K562 (cell line): Measurements from ENCODE around the gene NTF4. TPM values are rescaled to one million over a fixed set of nuclear protein-coding genes. Genes with fewer than 3 reads are reported as not detected.

ENCODE experiments used
- ATAC-seq: fragments of 200-7000 bp; cut with Tn5 transposase; 3 replicates; pipeline ENCODE4 v1.9.1; 2020; ENCODE audit warnings: moderate library complexity
- Bru-seq: library from RNA; stranded (reverse); fragments of 400-500 nt; gene quantifications from one replicate; lab custom pipeline; 2021; lab: Mats Ljungman, UMichigan
- BruChase-seq, 2 experiments: library from RNA; stranded (reverse); fragments of 400-500 nt; gene quantifications; one replicate each; lab custom pipeline; 2021; lab: Mats Ljungman, UMichigan
- BruUV-seq: library from RNA; stranded (reverse); fragments of 400-500 nt; replicated peaks from 2 replicates; lab custom pipeline; 2021; lab: Mats Ljungman, UMichigan
- CTCF ChIA-PET: fragments of 300-600 bp; formaldehyde crosslinking; extraction: SDS; loops from one replicate; lab custom pipeline; 2021; ENCODE audit warnings: low intra/inter-chr PET ratio; lab: Yijun Ruan, JAX
- POLR2A ChIA-PET: fragments of 300-600, 350-650 bp; sonication (Branson Sonifier 250); formaldehyde crosslinking; extraction: SDS; loops from one replicate; lab custom pipeline; 2021; ENCODE audit warnings: antibody characterized with exemption, inconsistent platforms; lab: Yijun Ruan, JAX
- DNase-seq, 4 experiments: peaks; one replicate each; pipeline versions ENCODE4 v3.0.0 to v3.0.0-alpha.2; 2011 to 2018; ENCODE audit warnings: low spot score in 3 of 4, mixed read lengths in 3 of 4; ENCODE audit errors: extremely low read depth in 1 of 4
- FAIRE-seq: peaks from 2 replicates; lab custom pipeline; 2011; peaks lifted over from hg19 to GRCh38; lab: Jason Lieb, UNC
- H2AFZ ChIP-seq: 2 replicates; pipeline ENCODE4 v1.6.0; 2011; ENCODE audit warnings: low read depth, low read length, control low read depth, inconsistent platforms
- H3K27ac ChIP-seq: fragments of 200-600 bp; 3 replicates; pipeline ENCODE4 v1.8.0; 2011; ENCODE audit warnings: low read depth, mild to moderate bottlenecking, control low read depth, inconsistent platforms, low read length, moderate library complexity, mixed read lengths; ENCODE audit errors: extremely low read depth
- H3K27me3 ChIP-seq, 2 experiments: fragments of 300-600 bp in 1 of 2; 2 replicates in 1 of 2; 3 replicates in 1 of 2; pipeline versions ENCODE4 v1.6.0 to v1.8.0; 2011; ENCODE audit warnings: inconsistent platforms in 2 of 2, low read length in 2 of 2, mild to moderate bottlenecking in 1 of 2, mixed read lengths in 1 of 2, moderate library complexity in 1 of 2; ENCODE audit not compliant: control insufficient read depth in 2 of 2, insufficient read depth in 2 of 2
- H3K36me3 ChIP-seq: fragments of 300-600 bp; 3 replicates; pipeline ENCODE4 v1.8.0; 2011; ENCODE audit warnings: mild to moderate bottlenecking, low read length, inconsistent platforms; ENCODE audit not compliant: control insufficient read depth, insufficient read depth
- H3K4me1 ChIP-seq, 2 experiments: fragments of 200-600 bp in 1 of 2; replicated peaks in 1 of 2; 2 replicates in 1 of 2; 3 replicates in 1 of 2; pipeline versions ENCODE4 v1.5.1 to v1.8.0; 2011; ENCODE audit warnings: inconsistent platforms in 2 of 2, low read length in 2 of 2, mild to moderate bottlenecking in 1 of 2, mixed read lengths in 1 of 2, moderate library complexity in 1 of 2; ENCODE audit not compliant: control insufficient read depth in 2 of 2, insufficient read depth in 2 of 2
- H3K4me2 ChIP-seq: 2 replicates; pipeline ENCODE4 v1.6.1; 2011; ENCODE audit warnings: low read length, control low read depth, inconsistent platforms, mixed read lengths; ENCODE audit not compliant: insufficient read depth
- H3K4me3 ChIP-seq: fragments of 200-600 bp; sonication (generic), shearing (Covaris generic); 2 replicates; pipeline ENCODE4 v1.5.1; 2016; ENCODE audit warnings: control low read depth, inconsistent platforms
- H3K79me2 ChIP-seq: fragments of 200-600 bp; 3 replicates; pipeline ENCODE4 v1.8.0; 2011; ENCODE audit warnings: low read length, inconsistent platforms; ENCODE audit not compliant: control insufficient read depth, insufficient read depth
- H3K9ac ChIP-seq, 2 experiments: 2 replicates each; pipeline versions ENCODE4 v1.6.0 to v1.6.1; 2011; ENCODE audit warnings: low read depth in 2 of 2, low read length in 2 of 2, control low read depth in 1 of 2, inconsistent platforms in 1 of 2, mild to moderate bottlenecking in 1 of 2, mixed read lengths in 1 of 2; ENCODE audit not compliant: insufficient read depth in 1 of 2
- H3K9me1 ChIP-seq: one replicate; pipeline ENCODE4 v1.6.0; 2011; ENCODE audit warnings: inconsistent platforms, mild to moderate bottlenecking, low read length, moderate library complexity; ENCODE audit not compliant: control insufficient read depth, insufficient read depth
- H3K9me3 ChIP-seq: replicated peaks from 2 replicates; pipeline ENCODE4 v1.5.1; 2011; ENCODE audit warnings: low read depth, low read length, inconsistent platforms; ENCODE audit not compliant: control insufficient read depth, insufficient read depth
- H4K20me1 ChIP-seq: replicated peaks from 2 replicates; pipeline ENCODE4 v1.6.1; 2011; ENCODE audit warnings: low read length, inconsistent platforms, mixed read lengths; ENCODE audit not compliant: control insufficient read depth, insufficient read depth
- CTCF ChIP-seq, 3 experiments: IDR thresholded peaks in 2 of 3; conservative IDR thresholded peaks in 1 of 3; 2 replicates each; pipeline ENCODE4 v1.5.1; 2011 to 2012; ENCODE audit warnings: low read length in 3 of 3, mild to moderate bottlenecking in 3 of 3, control low read depth in 2 of 3, improper control_type of control experiment in 1 of 3, inconsistent platforms in 1 of 3, low read depth in 1 of 3, mixed read lengths in 1 of 3, moderate library complexity in 1 of 3; ENCODE audit not compliant: insufficient read depth in 2 of 3
- ZBTB7A ChIP-seq: IDR thresholded peaks from 2 replicates; pipeline ENCODE4 v1.6.1; 2011; ENCODE audit warnings: low read depth, mild to moderate bottlenecking, low read length, moderate library complexity, borderline replicate concordance; ENCODE audit not compliant: control insufficient read depth
- ZNF778 ChIP-seq: fragments of 450-650 bp; formaldehyde crosslinking; IDR thresholded peaks from 2 replicates; pipeline ENCODE4 v1.4.0; 2020; ENCODE audit warnings: mild to moderate bottlenecking, moderate library complexity
- WGBS: fragments of 100-300 bp; shearing (Covaris generic); methylation state at CpG from one replicate; pipeline ENCODE4 v1.1.6; 2016; ENCODE audit warnings: low coverage, mixed read lengths; ENCODE audit not compliant: insufficient coverage; ENCODE audit errors: missing lambda C conversion rate; 5-methylcytosine and 5-hydroxymethylcytosine counted together
- in situ Hi-C: fragments of 300-500 bp; cut with MboI; formaldehyde crosslinking; loops from 4 replicates; pipeline ENCODE4 v1.15.0; 2018; ENCODE audit warnings: inconsistent platforms, mixed read lengths
- intact Hi-C: fragments of 100-400 bp; cut with micrococcal nuclease; formaldehyde crosslinking; loops from 2 replicates; pipeline ENCODE4 v1.14.2; 2022
- long read RNA-seq, 3 experiments: library from polyadenylated mRNA in 2 of 3; library from RNA in 1 of 3; unstranded in 2 of 3; stranded (forward) in 1 of 3; transcript quantifications; one replicate each; pipeline ENCODE4 v2.0.0, GENCODE V29; 2019 to 2022
- polyA minus RNA-seq, 3 experiments: library from RNA; depleted of rRNA, polyadenylated mRNA; stranded (reverse); fragments of >200 nt; gene quantifications; 2 replicates each; pipeline ENCODE4 v1.2.3, GENCODE V29; 2011
- polyA plus RNA-seq, 8 experiments: library from polyadenylated mRNA; depleted of rRNA in 4 of 8; stranded (reverse) in 5 of 8; unstranded in 3 of 8; fragments of >200 nt; fragmentation: Nextera tagmentation in 2 of 8; fragmentation: Illumina TruSeq in 1 of 8; extraction: Ambion mirVana in 2 of 8; extraction: Trizol in 1 of 8; gene quantifications; 2 replicates each; pipeline versions ENCODE4 v1.2.1 to v1.2.3, GENCODE V29; 2011 to 2014; ENCODE audit warnings: inconsistent platforms in 1 of 8, missing spikeins in 1 of 8
- total RNA-seq, 7 experiments: library from RNA; depleted of rRNA in 6 of 7; stranded (reverse); fragments of >200 nt in 6 of 7; fragmentation: Illumina TruSeq in 2 of 7; extraction: Trizol in 2 of 7; gene quantifications; 2 replicates each; pipeline versions ENCODE4 v1.2.1 to v1.2.3, GENCODE V29; 2011 to 2021; ENCODE audit warnings: low replicate concordance in 1 of 7
- TF ChIP-seq, protein P1 (sequence below), 2 experiments: IDR thresholded peaks; 2 replicates each; pipeline ENCODE4 v1.6.1; 2012; ENCODE audit warnings: improper control_type of control experiment in 2 of 2, low read depth in 2 of 2, low read length in 2 of 2, borderline replicate concordance in 1 of 2

The NTF4 gene
- not detected in 2 replicates for total RNA-seq (2011; cell fraction: chromatin; rRNA removed; ENCODE audit: low replicate concordance)
- not detected in 2 replicates for total RNA-seq (2011; cell fraction: nucleolus; rRNA removed)
- total RNA-seq (2011; cell fraction: nucleoplasm; rRNA removed), result not detected in 2 replicates
- total RNA-seq (2014; rRNA removed), result not detected in 2 replicates
- total RNA-seq (2014; rRNA removed; fragmentation: Illumina TruSeq; extraction: Trizol), result not detected in 2 replicates
- total RNA-seq (2015; rRNA removed; fragmentation: Illumina TruSeq; extraction: Trizol), result not detected in 2 replicates
- not detected in 2 replicates for total RNA-seq (2021)
- polyA plus RNA-seq (2011; rRNA removed), result not detected in 2 replicates
- polyA plus RNA-seq (2011; cell fraction: cytosol; rRNA removed), result not detected in 2 replicates
- not detected in 2 replicates for polyA plus RNA-seq (2011; cell fraction: nucleus; rRNA removed)
- polyA plus RNA-seq (2012), result 0.18 TPM in 1 of 2 replicates, not detected in the other
- polyA plus RNA-seq (2014; fragmentation: Illumina TruSeq; extraction: Trizol), result not detected in 2 replicates
- polyA plus RNA-seq (2014; fragmentation: Nextera tagmentation; extraction: Ambion mirVana), result not detected
- polyA plus RNA-seq (2014; rRNA removed), result not detected in 2 replicates
- polyA minus RNA-seq (2011; rRNA and poly(A)+ RNA removed), result not detected in 2 replicates
- polyA minus RNA-seq (2011; cell fraction: cytosol; rRNA and poly(A)+ RNA removed), result not detected in 2 replicates
- not detected in 2 replicates for polyA minus RNA-seq (2011; cell fraction: nucleus; rRNA and poly(A)+ RNA removed)
- not detected for Bru-seq, nascent RNA
- BruChase-seq, experiment 1, labeled RNA remaining after a 2-hour chase, result not detected
- not detected for BruChase-seq, experiment 2, labeled RNA remaining after a 6-hour chase
- long read RNA-seq, experiment 1, result 0 reads
- long read RNA-seq, experiment 2, result 0 reads
- long read RNA-seq, experiment 3, result 0 reads

DNA sequence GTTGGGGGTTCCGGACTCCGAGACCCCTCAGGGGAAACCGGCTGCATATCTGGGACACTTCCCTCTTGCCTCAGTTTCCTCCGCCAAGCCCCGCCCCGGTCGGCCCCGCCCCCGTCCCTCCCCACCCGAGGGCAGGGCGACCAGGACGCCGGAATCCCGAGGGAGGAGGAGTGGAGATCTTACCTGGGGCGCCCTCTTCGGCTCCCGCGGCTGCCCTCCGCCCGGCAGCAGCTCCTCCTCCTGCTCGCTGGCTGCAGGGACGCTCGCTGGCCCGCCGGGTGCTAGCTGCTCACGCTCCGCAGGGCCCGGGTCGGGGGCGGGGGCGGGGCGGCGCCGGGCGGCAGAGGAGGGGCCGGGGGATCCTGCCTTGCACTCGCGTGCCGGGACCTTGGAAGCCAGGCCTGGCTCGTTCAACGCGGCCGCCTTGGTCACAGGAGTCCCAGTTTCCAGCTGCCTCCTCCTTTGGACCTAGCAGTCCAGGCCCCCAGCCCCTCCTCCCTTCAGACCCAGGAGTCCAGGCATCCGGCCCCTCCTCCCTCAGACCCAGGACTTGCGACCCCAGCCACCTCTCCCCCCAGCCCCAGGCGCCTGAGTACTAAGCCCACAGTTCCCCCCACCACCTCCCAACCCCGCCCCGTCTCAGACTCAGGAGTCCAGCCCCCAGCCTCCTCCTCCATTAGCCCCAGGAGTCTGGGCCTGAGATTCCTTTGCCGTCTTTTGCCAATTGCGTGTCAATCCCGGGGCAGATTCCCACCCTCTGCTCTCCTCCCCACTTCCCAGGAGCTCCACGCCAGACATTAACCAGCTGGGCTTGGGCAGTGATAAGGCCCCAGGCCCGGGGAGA, at the start of gene NTF4:
Gene NTF4, minus strand, starts transcription at position 51 of the 844 bp plus-strand sequence. CDS start 2,821 bp downstream, outside the sequence.
- intact Hi-C loops, result no loop called here
- Histone ChIP-seq H2AFZ (no peak within 1 kb of the TSS), H3K4me1 (peaks cover 0 to 25% of the 10 kb centered on the region in 2 experiments; a peak in 4 of 5 replicates), H3K79me2 (no peaks in the 10 kb centered on the region), H3K9me1 (no peaks in the 10 kb centered on the region), H4K20me1 (no peaks in the 10 kb centered on the region), H3K4me2 (no peak within 1 kb of the TSS), H3K9ac (peak within 1 kb of the TSS in 1 of 2 experiments; percentile 64; a peak in 2 of 4 replicates), H3K27me3 (peaks cover 26 to 61% of the 10 kb centered on the region in 2 experiments; a peak in 4 of 5 replicates), H3K36me3 (no peaks in the 10 kb centered on the region), H3K27ac (no peak within 1 kb of the TSS), H3K9me3 (no peaks in the 10 kb centered on the region), H3K4me3 (no peak within 1 kb of the TSS)
- BruUV-seq, result no TSS peak
- in situ Hi-C loops, result no loop called here
- ChIA-PET CTCF (interaction anchor here (0.7 kb wide), 1 partner anchor 148 kb away, joined by 8 read pairs; no protein-coding TSS in a partner anchor), POLR2A (interaction anchor here (0.6 to 1.2 kb wide), 2 partner anchors 99 to 150 kb away, joined by 3 read pairs; partner anchors contain the start of gene FTL)
- ATAC-seq (peak; percentile 86), DNase-seq (peak; percentile 41 to 74 (median 60)), FAIRE-seq (no peak)
- TF ChIP-seq ZNF778 (CRISPR knock-in tag), result no peak
- TF ChIP-seq CTCF (IDR thresholded peaks at IDR 0.05 in 2 of 3, conservative IDR thresholded peaks at IDR 0.05 in 1 of 3; ENCODE audit: insufficient read depth in 2 of 3, low read depth in 1 of 3, low read length in 3 of 3), result peak in 1 of 3 experiments; percentile 16; a peak in 1 of 6 replicates
- TF ChIP-seq ZBTB7A, result 0 out of 2 replicates have a peak, but pooled peaks have one; percentile 20
- TF ChIP-seq, protein P1, sequence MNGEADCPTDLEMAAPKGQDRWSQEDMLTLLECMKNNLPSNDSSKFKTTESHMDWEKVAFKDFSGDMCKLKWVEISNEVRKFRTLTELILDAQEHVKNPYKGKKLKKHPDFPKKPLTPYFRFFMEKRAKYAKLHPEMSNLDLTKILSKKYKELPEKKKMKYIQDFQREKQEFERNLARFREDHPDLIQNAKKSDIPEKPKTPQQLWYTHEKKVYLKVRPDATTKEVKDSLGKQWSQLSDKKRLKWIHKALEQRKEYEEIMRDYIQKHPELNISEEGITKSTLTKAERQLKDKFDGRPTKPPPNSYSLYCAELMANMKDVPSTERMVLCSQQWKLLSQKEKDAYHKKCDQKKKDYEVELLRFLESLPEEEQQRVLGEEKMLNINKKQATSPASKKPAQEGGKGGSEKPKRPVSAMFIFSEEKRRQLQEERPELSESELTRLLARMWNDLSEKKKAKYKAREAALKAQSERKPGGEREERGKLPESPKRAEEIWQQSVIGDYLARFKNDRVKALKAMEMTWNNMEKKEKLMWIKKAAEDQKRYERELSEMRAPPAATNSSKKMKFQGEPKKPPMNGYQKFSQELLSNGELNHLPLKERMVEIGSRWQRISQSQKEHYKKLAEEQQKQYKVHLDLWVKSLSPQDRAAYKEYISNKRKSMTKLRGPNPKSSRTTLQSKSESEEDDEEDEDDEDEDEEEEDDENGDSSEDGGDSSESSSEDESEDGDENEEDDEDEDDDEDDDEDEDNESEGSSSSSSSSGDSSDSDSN (IDR thresholded peaks at IDR 0.05; ENCODE audit: borderline replicate concordance in 1 of 2, low read depth in 2 of 2, low read length in 2 of 2), result 0 out of 4 replicates have a peak, but pooled peaks of 1 of the 2 experiments have one; percentile 72
- 3% methylated on average over 11 of the region's 53 CpGs for WGBS
